Transverse colon (tissue), 4 donors: ENCODE measurements around the gene C6orf120. TPM values are rescaled to one million over a fixed set of nuclear protein-coding genes. Genes with fewer than 3 reads are reported as not detected.

ENCODE experiments used
- DNase-seq: peaks from one replicate; pipeline ENCODE4 v3.0.0-alpha.2; 2019
- H3K27ac ChIP-seq, 4 donors: fragments of 200-600 bp; sonication (generic); 2 replicates each; pipeline ENCODE4 v1.5.1; 2016 to 2018; ENCODE audit warnings: inconsistent platforms in 4 of 4
- H3K27me3 ChIP-seq: fragments of 200-600 bp; sonication (generic); 2 replicates; pipeline ENCODE4 v1.5.1; 2017; ENCODE audit warnings: inconsistent platforms
- H3K36me3 ChIP-seq, 4 donors: fragments of 200-600 bp; sonication (generic); 2 replicates each; pipeline ENCODE4 v1.5.1; 2017 to 2019; ENCODE audit warnings: inconsistent platforms in 4 of 4
- H3K4me1 ChIP-seq, 4 donors: fragments of 200-600 bp; sonication (generic); 2 replicates each; pipeline ENCODE4 v1.5.1; 2017 to 2020; ENCODE audit warnings: inconsistent platforms in 4 of 4
- H3K4me3 ChIP-seq, 4 donors: fragments of 200-600 bp; sonication (generic); 1 replicate in 1 of 4; 2 replicates in 3 of 4; pipeline versions ENCODE4 v1.5.1 to v1.6.1; 2017 to 2019; ENCODE audit warnings: inconsistent platforms in 4 of 4
- H3K9me3 ChIP-seq, 2 donors: fragments of 200-600 bp; sonication (generic); 2 replicates each; pipeline ENCODE4 v1.5.1; 2017 to 2019; ENCODE audit warnings: inconsistent platforms in 2 of 2
- EP300 ChIP-seq: sonication (generic); formaldehyde crosslinking; IDR thresholded peaks from one replicate; pipeline ENCODE4 v1.6.1; 2017; ENCODE audit warnings: antibody characterized with exemption, low read depth
- POLR2A ChIP-seq: fragments of 450-650 bp; IDR thresholded peaks from one replicate; pipeline ENCODE4 v1.6.1; 2016; ENCODE audit warnings: antibody characterized with exemption, mild to moderate bottlenecking, moderate library complexity
- POLR2AphosphoS5 ChIP-seq, 3 donors: sonication (generic); formaldehyde crosslinking; IDR thresholded peaks; one replicate each; pipeline ENCODE4 v1.6.1; 2016; ENCODE audit warnings: antibody characterized with exemption in 3 of 3
- WGBS, 2 donors: methylation state at CpG; one replicate each; pipeline ENCODE4 v1.1.5; 2018; ENCODE audit warnings: low coverage in 1 of 2; 5-methylcytosine and 5-hydroxymethylcytosine counted together
- in situ Hi-C, 4 donors: fragments of 200-750 bp; cut with MboI; loops; one replicate each; pipeline versions ENCODE4 v1.15.0 to v1.15.1; 2017; ENCODE audit warnings: low sequenced_read_pairs in 3 of 4, low pct_ligation_motif_present in 1 of 4, low pct_unique_long_range_greater_than_20kb in 1 of 4
- intact Hi-C: fragments of 100-400 bp; cut with DNase I; formaldehyde crosslinking; loops from one replicate; pipeline ENCODE4 v1.15.1; 2023; ENCODE audit warnings: low total_unique reads
- total RNA-seq, 4 donors: library from RNA; depleted of rRNA; stranded (reverse); fragments of >200 nt; gene quantifications; one replicate each; pipeline ENCODE4 v1.1.0, GENCODE V29; 2016
- TF ChIP-seq, protein P1 (sequence below), 5 experiments: fragments of 200-600 bp in 3 of 5; fragments of 450-650 bp in 2 of 5; sonication (generic) in 3 of 5; IDR thresholded peaks; 1 replicate in 2 of 5; 2 replicates in 3 of 5; pipeline ENCODE4 v1.5.1; 2016 to 2017; ENCODE audit warnings: antibody characterized with exemption in 5 of 5, inconsistent platforms in 3 of 5, mild to moderate bottlenecking in 2 of 5, moderate library complexity in 1 of 5

C6orf120 gene
- total RNA-seq, 4 donors from 2014 or later = 20.5 to 45.2 (median 40.5) TPM

DNA sequence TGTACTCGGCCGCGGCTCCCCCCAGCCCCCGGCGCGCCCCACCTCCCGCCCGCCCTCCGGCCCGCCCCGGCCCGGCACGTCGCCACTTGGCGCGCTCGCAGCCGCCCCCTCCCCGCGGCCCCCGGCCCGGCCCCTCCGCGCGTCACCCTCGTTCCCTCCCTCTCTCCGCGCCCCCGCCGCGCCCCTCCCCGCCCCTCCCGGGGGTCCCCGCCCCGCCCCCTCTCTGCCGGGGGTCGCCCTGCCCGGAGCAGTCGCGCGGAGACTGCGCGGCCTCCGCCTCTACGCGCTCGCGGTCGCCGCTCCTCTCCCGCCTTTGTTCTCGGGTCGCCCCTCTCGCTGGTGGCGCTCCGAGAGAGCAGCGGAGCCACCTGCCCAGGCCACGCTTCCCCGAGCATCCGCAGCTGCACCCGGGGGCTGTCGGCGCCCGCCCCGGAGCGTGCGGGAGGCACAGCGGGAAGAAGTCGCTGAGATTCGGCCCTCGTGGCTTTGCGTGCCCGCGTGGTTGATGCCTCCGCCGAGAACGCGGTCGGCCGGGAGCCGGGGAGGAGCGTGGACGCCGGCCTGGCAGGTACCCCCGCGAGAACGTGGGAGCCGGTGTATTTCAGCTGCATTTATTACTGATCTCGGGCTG lies 22.7 kb downstream of the C6orf120 start, which contains the start of gene PHF10:
Gene PHF10 (minus strand): TSS at position 7 of the 631 bp plus-strand sequence. CDS start 569 bp downstream, outside the sequence.
- Histone ChIP-seq H3K27ac (peak within 1 kb of the TSS; percentile 93 to 97 (median 94)), H3K9me3 (no peaks in the 10 kb centered on the region), H3K4me3 (peak within 1 kb of the TSS; percentile 52 to 94 (median 88)), H3K27me3 (no peaks in the 10 kb centered on the region), H3K4me1 (peaks cover 10 to 28% (median 14%) of the 10 kb centered on the region in 4 donors), H3K36me3 (no peaks in the 10 kb centered on the region)
- in situ Hi-C loops = no loop called here
- WGBS, 2 donors = 0% methylated on average over 49 of the region's 89 CpGs; no CpG with 5 or more reads in 1 of the 2 donors
- peak; percentile 59 for DNase-seq
- intact Hi-C loops = no loop called here
- TF ChIP-seq POLR2A = no peak
- TF ChIP-seq, protein P1, sequence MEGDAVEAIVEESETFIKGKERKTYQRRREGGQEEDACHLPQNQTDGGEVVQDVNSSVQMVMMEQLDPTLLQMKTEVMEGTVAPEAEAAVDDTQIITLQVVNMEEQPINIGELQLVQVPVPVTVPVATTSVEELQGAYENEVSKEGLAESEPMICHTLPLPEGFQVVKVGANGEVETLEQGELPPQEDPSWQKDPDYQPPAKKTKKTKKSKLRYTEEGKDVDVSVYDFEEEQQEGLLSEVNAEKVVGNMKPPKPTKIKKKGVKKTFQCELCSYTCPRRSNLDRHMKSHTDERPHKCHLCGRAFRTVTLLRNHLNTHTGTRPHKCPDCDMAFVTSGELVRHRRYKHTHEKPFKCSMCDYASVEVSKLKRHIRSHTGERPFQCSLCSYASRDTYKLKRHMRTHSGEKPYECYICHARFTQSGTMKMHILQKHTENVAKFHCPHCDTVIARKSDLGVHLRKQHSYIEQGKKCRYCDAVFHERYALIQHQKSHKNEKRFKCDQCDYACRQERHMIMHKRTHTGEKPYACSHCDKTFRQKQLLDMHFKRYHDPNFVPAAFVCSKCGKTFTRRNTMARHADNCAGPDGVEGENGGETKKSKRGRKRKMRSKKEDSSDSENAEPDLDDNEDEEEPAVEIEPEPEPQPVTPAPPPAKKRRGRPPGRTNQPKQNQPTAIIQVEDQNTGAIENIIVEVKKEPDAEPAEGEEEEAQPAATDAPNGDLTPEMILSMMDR (IDR thresholded peaks at IDR 0.05) = no peak
- TF ChIP-seq POLR2AphosphoS5 (IDR thresholded peaks at IDR 0.05) = no peak
- TF ChIP-seq EP300 = no peak

DNA sequence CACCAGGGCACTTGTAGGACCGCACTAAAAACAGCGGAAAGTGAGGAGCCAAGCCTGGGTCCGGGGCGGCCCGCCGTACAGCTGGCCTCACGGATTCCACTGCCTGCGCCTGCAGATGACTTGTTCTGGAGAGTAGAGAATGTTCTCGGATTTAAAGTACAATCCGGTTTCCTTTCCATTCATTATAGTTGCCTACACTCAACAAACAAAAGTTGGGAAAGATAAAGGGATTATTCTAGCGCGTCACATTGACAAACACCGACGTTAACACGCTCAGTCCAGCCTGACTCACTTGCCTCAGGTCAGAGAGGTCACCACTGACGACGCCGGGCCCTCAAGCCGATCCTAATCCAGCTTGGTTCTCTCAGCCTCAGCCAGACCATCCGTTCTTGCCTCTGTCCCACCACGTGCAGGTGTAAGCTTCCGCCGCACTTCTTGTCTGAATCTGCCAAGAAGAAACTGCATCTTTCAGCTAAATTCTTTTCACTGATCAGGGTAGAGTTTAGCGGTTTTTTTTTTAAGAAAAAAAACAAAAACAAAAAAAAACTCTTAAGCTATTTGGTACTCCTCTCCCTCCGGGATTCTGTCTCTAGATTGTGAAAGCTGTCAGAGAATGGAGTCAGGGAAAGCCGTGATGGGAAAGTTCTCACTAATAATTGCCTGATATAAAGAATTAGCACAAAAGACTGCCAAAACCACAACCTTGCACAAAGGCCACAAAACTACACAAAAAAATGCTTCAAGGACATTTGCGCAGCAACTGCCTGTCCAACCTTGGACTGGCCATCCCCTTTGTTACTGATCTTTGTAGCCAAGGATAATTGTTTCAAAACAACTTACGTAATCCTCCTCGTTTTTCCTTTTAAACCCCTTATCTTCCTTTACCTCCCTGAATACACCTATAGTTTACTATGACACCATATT lies 23.5 kb downstream of the C6orf120 start:
- intact Hi-C loops = no loop called here
- 26 to 31% methylated on average over 12 to 29 of the region's 29 CpGs for WGBS, 2 donors
- H3K27me3 ChIP-seq = no peaks in the 10 kb centered on the region
- H3K4me1 ChIP-seq = peaks cover 10 to 28% (median 14%) of the 10 kb centered on the region in 4 donors
- H3K9me3 ChIP-seq = no peaks in the 10 kb centered on the region
- TF ChIP-seq EP300 = no peak
- peak; percentile 32 for TF ChIP-seq POLR2A
- peak; percentile 18 to 21 (median 18) for TF ChIP-seq POLR2AphosphoS5 (IDR thresholded peaks at IDR 0.05)
- H3K4me3 ChIP-seq = peak overlapping the region; percentile 52 to 71 (median 65)
- peak; percentile 57 for DNase-seq
- in situ Hi-C loops = no loop called here
- peak overlapping the region; percentile 88 to 94 (median 92) for H3K27ac ChIP-seq
- no peaks in the 10 kb centered on the region for H3K36me3 ChIP-seq

DNA sequence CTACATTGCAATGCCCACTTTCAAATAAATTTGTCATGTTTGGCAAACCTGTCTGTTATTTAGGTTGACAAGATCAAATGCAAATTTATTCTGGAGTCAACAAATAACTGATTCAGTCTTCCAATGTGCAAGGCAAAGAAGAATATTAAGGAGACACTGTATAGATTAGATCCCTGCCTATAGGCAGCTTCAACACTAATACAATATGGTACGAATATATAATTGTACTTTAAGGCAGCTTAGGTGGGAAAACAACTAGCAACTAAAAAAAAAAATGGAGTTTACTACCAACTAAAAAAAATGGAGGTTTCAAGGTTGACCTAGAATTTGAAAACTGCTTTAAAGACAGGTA lies 24.1 kb downstream of the C6orf120 start:
- Histone ChIP-seq H3K9me3 (no peaks in the 10 kb centered on the region), H3K4me3 (no peak overlapping the region), H3K4me1 (peaks cover 10 to 28% (median 14%) of the 10 kb centered on the region in 4 donors), H3K27me3 (no peaks in the 10 kb centered on the region), H3K27ac (peak overlapping the region in 2 of 4 donors; percentile 88 to 94), H3K36me3 (no peaks in the 10 kb centered on the region)
- TF ChIP-seq POLR2A (no peak), POLR2AphosphoS5 (IDR thresholded peaks at IDR 0.05) (no peak), EP300 (no peak)
- TF ChIP-seq, protein P1 (IDR thresholded peaks at IDR 0.05) = no peak
- in situ Hi-C loops (no loop called here), intact Hi-C loops (no loop called here)
- 100% methylated on average over 1 of the region's 1 CpG for WGBS, 2 donors
- DNase-seq = no peak

DNA sequence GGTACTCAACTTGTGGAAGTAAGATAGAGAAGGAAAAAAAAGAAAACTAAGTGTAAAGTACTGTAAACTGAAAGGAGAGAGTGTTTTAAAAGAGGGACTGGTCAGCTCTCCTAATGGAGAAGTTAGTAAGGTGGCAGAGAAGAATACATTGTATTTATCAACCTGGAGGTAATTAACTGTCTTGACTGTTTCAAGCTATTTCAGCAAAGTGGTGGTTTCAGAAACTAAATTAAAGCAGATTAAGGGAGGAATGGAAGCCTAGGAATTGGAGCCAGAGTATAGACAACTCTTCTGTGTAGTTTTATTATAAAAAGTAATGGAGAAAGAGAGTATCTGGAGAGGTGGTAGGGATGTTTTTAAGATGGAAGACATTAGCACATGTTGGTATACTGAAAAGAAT lies 25.0 kb downstream of the C6orf120 start:
- in situ Hi-C loops (no loop called here), intact Hi-C loops (no loop called here)

More for the DNA sequence above, 25.0 kb downstream of the C6orf120 start:
- Histone ChIP-seq H3K4me1 (peaks cover 7 to 20% (median 9%) of the 10 kb centered on the region in 4 donors), H3K27me3 (no peaks in the 10 kb centered on the region), H3K36me3 (no peaks in the 10 kb centered on the region), H3K9me3 (no peaks in the 10 kb centered on the region), H3K27ac (no peak overlapping the region), H3K4me3 (no peak overlapping the region)
- TF ChIP-seq EP300 (no peak), POLR2A (no peak), POLR2AphosphoS5 (IDR thresholded peaks at IDR 0.05) (no peak)
- TF ChIP-seq, protein P1 (IDR thresholded peaks at IDR 0.05) = no peak
- no peak for DNase-seq
